MM.1S (cell line): ENCODE results near the gene NUTF2.

Experiments
- CTCF ChIP-seq: fragments of 300-600 bp; sonication (generic); IDR thresholded peaks from 2 replicates; pipeline ENCODE4 v1.5.1; 2016; ENCODE audit warnings: antibody characterized with exemption, low read length, mixed read lengths
- EZH2 ChIP-seq: fragments of 300-600 bp; sonication (generic); optimal IDR thresholded peaks from 2 replicates; pipeline ENCODE3; 2017; ENCODE audit warnings: low read depth, mild to moderate bottlenecking, antibody characterized with exemption, low read length, mixed read lengths

DNA sequence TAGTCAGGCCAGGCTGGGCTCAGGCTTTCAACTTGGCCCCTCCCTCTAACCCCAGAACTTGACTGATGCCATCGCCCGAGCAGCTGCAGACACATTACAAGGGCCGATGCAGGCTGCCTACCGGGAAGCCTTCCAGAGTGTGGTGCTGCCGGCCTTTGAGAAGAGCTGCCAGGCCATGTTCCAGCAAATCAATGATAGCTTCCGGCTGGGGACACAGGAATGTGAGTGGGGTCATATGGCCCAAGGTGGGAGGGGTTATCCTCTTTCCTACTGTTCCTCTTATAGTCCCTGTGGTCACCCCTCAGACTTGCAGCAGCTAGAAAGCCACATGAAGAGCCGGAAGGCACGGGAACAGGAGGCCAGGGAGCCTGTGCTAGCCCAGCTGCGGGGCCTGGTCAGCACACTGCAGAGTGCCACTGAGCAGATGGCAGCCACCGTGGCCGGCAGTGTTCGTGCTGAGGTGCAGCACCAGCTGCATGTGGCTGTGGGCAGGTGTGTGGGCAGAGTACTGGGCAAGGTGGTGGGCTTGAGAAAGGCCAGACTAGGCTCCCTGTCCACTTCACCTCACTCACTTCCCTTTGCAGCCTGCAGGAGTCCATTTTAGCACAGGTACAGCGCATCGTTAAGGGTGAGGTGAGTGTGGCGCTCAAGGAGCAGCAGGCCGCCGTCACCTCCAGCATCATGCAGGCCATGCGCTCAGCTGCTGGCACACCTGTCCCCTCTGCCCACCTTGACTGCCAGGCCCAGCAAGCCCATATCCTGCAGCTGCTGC, 35.8 kb downstream of the NUTF2 start:
- TF ChIP-seq CTCF: no peak
- TF ChIP-seq EZH2: no peak
